ENCODE results near the gene ZNF791.
"Not testable (repeated sequence)": the region's sequence is repeated elsewhere in the genome, so short reads cannot be mapped to it uniquely, and the experiment has no call there.

Gene ZNF791

GRCh38 chr19:12642506-12642905, 31.8 kb downstream of the ZNF791 start:
- Histone ChIP-seq H3K27ac (ENCODE audit: extremely low read depth, low read depth, low read length) (no peak overlapping the region), H3K36me3 (ENCODE audit: control insufficient read depth in 2 of 2, insufficient read depth in 1 of 2, low read length in 2 of 2) (peaks cover 0 to 4% of the 10 kb centered on the region in 2 experiments; a peak in 1 of 3 replicates), H3K4me1 (ENCODE audit: control insufficient read depth, insufficient read depth, low read length) (no peaks in the 10 kb centered on the region), H3K9me3 (ENCODE audit: control insufficient read depth, insufficient read depth, low read depth, low read length) (no peaks in the 10 kb centered on the region), H3K4me3 (ENCODE audit: low read depth, low read length) (no peak overlapping the region)
- no peak for TF ChIP-seq SP3 (tag by site-specific recombination; IDR thresholded peaks at IDR 0.05)
- no peak for TF ChIP-seq ZNF280C (tag by site-specific recombination; IDR thresholded peaks at IDR 0.05)
- TF ChIP-seq ZNF544 (tag by site-specific recombination; IDR thresholded peaks at IDR 0.05): no peak
- no peak for TF ChIP-seq WT1 (tag by site-specific recombination; IDR thresholded peaks at IDR 0.05)
- TF ChIP-seq ZNF202 (tag by site-specific recombination; IDR thresholded peaks at IDR 0.05; ENCODE audit: borderline replicate concordance): no peak
- no peak for TF ChIP-seq ZNF132 (tag by site-specific recombination; IDR thresholded peaks at IDR 0.05; ENCODE audit: borderline replicate concordance)
- no peak for TF ChIP-seq ZNF660 (tag by site-specific recombination; IDR thresholded peaks at IDR 0.05)
- no peak for TF ChIP-seq ZNF621 (tag by site-specific recombination; IDR thresholded peaks at IDR 0.05)
- TF ChIP-seq ZNF148 (tag by site-specific recombination; IDR thresholded peaks at IDR 0.05; ENCODE audit: borderline replicate concordance): no peak
- no peak for TF ChIP-seq ZNF341 (tag by site-specific recombination; IDR thresholded peaks at IDR 0.05; ENCODE audit: low read depth)
- no peak for TF ChIP-seq BCL6B (tag by site-specific recombination; IDR thresholded peaks at IDR 0.05)
- TF ChIP-seq ZNF302 (tag by site-specific recombination; IDR thresholded peaks at IDR 0.05; ENCODE audit: low read depth): no peak
- TF ChIP-seq ZNF777 (tag by site-specific recombination; IDR thresholded peaks at IDR 0.05; ENCODE audit: borderline replicate concordance): no peak
- TF ChIP-seq ZNF19 (tag by site-specific recombination; IDR thresholded peaks at IDR 0.05; ENCODE audit: low read depth): no peak
- no peak for TF ChIP-seq ZNF518A (tag by site-specific recombination; conservative IDR thresholded peaks at IDR 0.05; ENCODE audit: low read depth)
- no peak for TF ChIP-seq ZNF561 (tag by site-specific recombination; IDR thresholded peaks at IDR 0.05; ENCODE audit: borderline replicate concordance)
- no peak for TF ChIP-seq ZNF596 (tag by site-specific recombination; IDR thresholded peaks at IDR 0.05)
- TF ChIP-seq GLIS2 (tag by site-specific recombination; IDR thresholded peaks at IDR 0.05): no peak
- no peak for TF ChIP-seq ZNF223 (tag by site-specific recombination; IDR thresholded peaks at IDR 0.05)
- TF ChIP-seq ZXDB (tag by site-specific recombination; IDR thresholded peaks at IDR 0.05): no peak
- POLR2A ChIA-PET: no interaction called here
- CTCF ChIA-PET: no interaction called here

- CTCF ChIA-PET: interaction anchor here (1.0 kb wide), 1 partner anchor 204 kb away, joined by 5 read pairs; no protein-coding TSS in a partner anchor
- H3K9me3 ChIP-seq (ENCODE audit: control insufficient read depth, insufficient read depth, low read depth, low read length); H3K36me3 ChIP-seq (ENCODE audit: control insufficient read depth in 2 of 2, insufficient read depth in 1 of 2, low read length in 2 of 2); H3K27ac ChIP-seq (ENCODE audit: extremely low read depth, low read depth, low read length); H3K4me1 ChIP-seq (ENCODE audit: control insufficient read depth, insufficient read depth, low read length); POLR2A ChIA-PET; H3K4me3 ChIP-seq (ENCODE audit: low read depth, low read length): not testable (repeated sequence)
These were observed 33.0 kb downstream of the ZNF791 start for GRCh38 chr19:12643716-12644115.

Data from HEK293 (cell line).